H1 (cell line): ENCODE data around the gene MTM1. TPM values are rescaled to one million over a fixed set of nuclear protein-coding genes. Genes with fewer than 3 reads are reported as not detected.

Source experiments
- polyA plus RNA-seq, 7 experiments: library from polyadenylated mRNA; depleted of rRNA in 3 of 7; stranded (reverse) in 5 of 7; unstranded in 2 of 7; fragments of >200 nt in 5 of 7; fragments of 200-250 nt in 2 of 7; gene quantifications; 1 replicate in 5 of 7; 2 replicates in 1 of 7; 4 replicates in 1 of 7; pipeline versions ENCODE4 v1.2.1 to v1.2.3, GENCODE V29; 2011 to 2013; ENCODE audit warnings: missing spikeins in 2 of 7, mixed read lengths in 2 of 7
- total RNA-seq: library from RNA; stranded (reverse); fragmentation: NEBNext Ultra II Directional; extraction: Animal tissue kit (Norgen Biotek cat#: 25700); gene quantifications from 2 replicates; pipeline ENCODE4 v1.2.1, GENCODE V29; 2021

MTM1 gene
- total and polyA plus RNA-seq, 2 of the 8 experiments (the other 6 are each of a cell fraction or from before 2014, with no cell fraction given), result 2.3 to 8.4 TPM

Other genes starting within 250 kb of the MTM1 start
- 0.09 and 0.11 TPM in 2 replicates for gene MAMLD1, start 205.3 kb upstream of the MTM1 start, total RNA-seq
- gene MAMLD1, start 205.3 kb upstream of the MTM1 start, polyA plus RNA-seq (2011; rRNA removed), result 0.20 and 0.26 TPM in 2 replicates
- 21.8 and 23.8 TPM in 2 replicates for gene MTMR1, start 124.8 kb downstream of the MTM1 start, total RNA-seq
- gene MTMR1, start 124.8 kb downstream of the MTM1 start, polyA plus RNA-seq (2011; rRNA removed), result 15.1 and 16.9 TPM in 2 replicates